Measurements from ENCODE around the gene AFF1.

DNA sequence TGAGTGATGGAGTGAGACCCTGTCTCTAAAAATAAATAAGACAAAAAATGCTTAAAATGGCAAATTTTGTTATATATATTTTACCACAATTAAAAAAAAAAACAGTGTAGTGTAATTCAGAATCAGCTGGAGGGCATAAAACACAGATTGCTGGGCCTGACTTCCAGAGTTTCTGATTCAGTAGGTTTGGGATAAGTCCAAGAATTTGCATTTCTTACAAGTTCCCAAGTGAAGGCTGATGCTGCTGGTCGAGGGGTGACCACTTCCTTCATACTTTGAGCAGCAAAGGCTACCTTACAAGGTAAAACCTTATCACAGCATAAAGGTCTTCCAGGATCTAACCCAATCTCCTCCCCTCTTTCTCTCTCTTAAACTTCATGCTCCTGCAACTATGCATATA lies 244.9 kb downstream of the AFF1 start:
- TF ChIP-seq, protein P1, sequence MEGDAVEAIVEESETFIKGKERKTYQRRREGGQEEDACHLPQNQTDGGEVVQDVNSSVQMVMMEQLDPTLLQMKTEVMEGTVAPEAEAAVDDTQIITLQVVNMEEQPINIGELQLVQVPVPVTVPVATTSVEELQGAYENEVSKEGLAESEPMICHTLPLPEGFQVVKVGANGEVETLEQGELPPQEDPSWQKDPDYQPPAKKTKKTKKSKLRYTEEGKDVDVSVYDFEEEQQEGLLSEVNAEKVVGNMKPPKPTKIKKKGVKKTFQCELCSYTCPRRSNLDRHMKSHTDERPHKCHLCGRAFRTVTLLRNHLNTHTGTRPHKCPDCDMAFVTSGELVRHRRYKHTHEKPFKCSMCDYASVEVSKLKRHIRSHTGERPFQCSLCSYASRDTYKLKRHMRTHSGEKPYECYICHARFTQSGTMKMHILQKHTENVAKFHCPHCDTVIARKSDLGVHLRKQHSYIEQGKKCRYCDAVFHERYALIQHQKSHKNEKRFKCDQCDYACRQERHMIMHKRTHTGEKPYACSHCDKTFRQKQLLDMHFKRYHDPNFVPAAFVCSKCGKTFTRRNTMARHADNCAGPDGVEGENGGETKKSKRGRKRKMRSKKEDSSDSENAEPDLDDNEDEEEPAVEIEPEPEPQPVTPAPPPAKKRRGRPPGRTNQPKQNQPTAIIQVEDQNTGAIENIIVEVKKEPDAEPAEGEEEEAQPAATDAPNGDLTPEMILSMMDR (IDR thresholded peaks at IDR 0.05): no peak
- TF ChIP-seq POLR2A (IDR thresholded peaks at IDR 0.05): no peak

Measured in thyroid gland (tissue), 4 donors.